Stimulated activated CD4-positive, alpha-beta T cell treated with anti-CD3 and anti-CD28 coated beads, Interleukin-4, amount 100 ng/mL, for 4 hours (primary cell): ENCODE results near the gene SLC6A11.

Experiments used
- DNase-seq, 2 experiments: peaks; one replicate each; pipeline ENCODE4 v3.0.0-alpha.2; 2020

The SLC6A11 gene

GRCh38 chr3:10792208-10792607 lies 23.8 kb upstream of the SLC6A11 start:
- no peak for DNase-seq

GRCh38 chr3:10798600-10799367 lies 17.2 kb upstream of the SLC6A11 start:
- DNase-seq: no peak

- DNase-seq: no peak
Observed at GRCh38 chr3:10804183-10804648, 11.8 kb upstream of the SLC6A11 start.

GRCh38 chr3:10806006-10806405 lies 10.0 kb upstream of the SLC6A11 start:
- no peak for DNase-seq

- DNase-seq: no peak
Observed at GRCh38 chr3:10808130-10808735, 7.8 kb upstream of the SLC6A11 start.

GRCh38 chr3:10808974-10809373 lies 7.1 kb upstream of the SLC6A11 start:
- DNase-seq: no peak

GRCh38 chr3:10810376-10810775 lies 5.7 kb upstream of the SLC6A11 start:
- no peak for DNase-seq

GRCh38 chr3:10813425-10813824 lies 2.6 kb upstream of the SLC6A11 start:
- no peak for DNase-seq

GRCh38 chr3:10814623-10815022 lies 1.4 kb upstream of the SLC6A11 start:
- DNase-seq: no peak

- DNase-seq: no peak
Observed at GRCh38 chr3:10815487-10815886, 541 bp upstream of the SLC6A11 start.

GRCh38 chr3:10816863-10817253 lies 830 bp downstream of the SLC6A11 start:
- DNase-seq: no peak

- DNase-seq: no peak
Observed at GRCh38 chr3:10817506-10817905, 1.5 kb downstream of the SLC6A11 start.

- no peak for DNase-seq
Observed at GRCh38 chr3:10822055-10822454, 6.0 kb downstream of the SLC6A11 start.

GRCh38 chr3:10822708-10823515 lies 6.9 kb downstream of the SLC6A11 start:
- no peak for DNase-seq

GRCh38 chr3:10823516-10823818 lies 7.4 kb downstream of the SLC6A11 start:
- no peak for DNase-seq

- no peak for DNase-seq
Observed at GRCh38 chr3:10824468-10824867, 8.4 kb downstream of the SLC6A11 start.

GRCh38 chr3:10833855-10834414 lies 17.9 kb downstream of the SLC6A11 start:
- no peak for DNase-seq

- DNase-seq: no peak
Observed at GRCh38 chr3:10834951-10835350, 18.9 kb downstream of the SLC6A11 start.

- DNase-seq: no peak
Observed at GRCh38 chr3:10835406-10835805, 19.4 kb downstream of the SLC6A11 start.

- DNase-seq: no peak
Observed at GRCh38 chr3:10836676-10837075, 20.6 kb downstream of the SLC6A11 start.

- DNase-seq: no peak
Observed at GRCh38 chr3:10837849-10838248, 21.8 kb downstream of the SLC6A11 start.

GRCh38 chr3:10839167-10839566 lies 23.1 kb downstream of the SLC6A11 start:
- no peak for DNase-seq

- no peak for DNase-seq
Observed at GRCh38 chr3:10841100-10841499, 25.1 kb downstream of the SLC6A11 start.

GRCh38 chr3:10843378-10843777 lies 27.4 kb downstream of the SLC6A11 start:
- DNase-seq: no peak
